Smooth muscle cell (in vitro differentiated cells): Measurements from ENCODE around the gene OXSM. TPM values are rescaled to one million over a fixed set of nuclear protein-coding genes. Genes with fewer than 3 reads are reported as not detected.

Experiments used
- DNase-seq: peaks from one replicate; lab custom pipeline; 2025; ENCODE audit not compliant: unreplicated experiment; lab: John Stamatoyannopoulos, UW
- H2AFZ ChIP-seq: fragments of 200-600 bp; sonication (generic); 2 replicates; pipeline ENCODE4 v1.6.0; 2016; ENCODE audit warnings: antibody characterized with exemption, low read depth, mild to moderate bottlenecking
- H3F3A ChIP-seq: fragments of 200-600 bp; sonication (generic); 2 replicates; pipeline ENCODE4 v1.6.0; 2017; ENCODE audit warnings: antibody characterized with exemption, low read depth
- H3K27ac ChIP-seq: fragments of 200-600 bp; sonication (generic); 2 replicates; pipeline ENCODE4 v1.5.1; 2016; ENCODE audit warnings: low read depth, mild to moderate bottlenecking
- H3K27me3 ChIP-seq: fragments of 200-600 bp; sonication (generic); 2 replicates; pipeline ENCODE4 v1.6.1; 2016; ENCODE audit warnings: low read depth, mild to moderate bottlenecking
- H3K36me3 ChIP-seq: fragments of 200-600 bp; sonication (generic); 2 replicates; pipeline ENCODE4 v1.5.1; 2016; ENCODE audit warnings: low read depth
- H3K4me1 ChIP-seq: fragments of 200-600 bp; sonication (generic); 2 replicates; pipeline ENCODE4 v1.5.1; 2016; ENCODE audit warnings: low read depth
- H3K4me2 ChIP-seq: fragments of 200-600 bp; sonication (generic); 2 replicates; pipeline ENCODE4 v1.6.0; 2016; ENCODE audit warnings: mild to moderate bottlenecking
- H3K4me3 ChIP-seq: fragments of 200-600 bp; sonication (generic); 2 replicates; pipeline ENCODE4 v1.5.1; 2016; ENCODE audit warnings: mild to moderate bottlenecking
- H3K79me2 ChIP-seq: fragments of 200-600 bp; sonication (generic); 2 replicates; pipeline ENCODE4 v1.6.0; 2016; ENCODE audit warnings: low read depth, mild to moderate bottlenecking
- H3K9ac ChIP-seq: fragments of 200-600 bp; sonication (generic); 2 replicates; pipeline ENCODE4 v1.6.0; 2016; ENCODE audit warnings: low read depth
- H3K9me3 ChIP-seq: fragments of 200-600 bp; sonication (generic); replicated peaks from 2 replicates; pipeline ENCODE4 v1.5.1; 2016; ENCODE audit warnings: low read depth
- H4K20me1 ChIP-seq: fragments of 200-600 bp; sonication (generic); 2 replicates; pipeline ENCODE4 v1.6.0; 2016; ENCODE audit warnings: low read depth
- CTCF ChIP-seq: fragments of 200-600 bp; sonication (generic); IDR thresholded peaks from 2 replicates; pipeline ENCODE4 v1.5.1; 2017; ENCODE audit warnings: borderline replicate concordance, mild to moderate bottlenecking, antibody characterized with exemption; ENCODE audit not compliant: insufficient read depth, poor library complexity, severe bottlenecking
- WGBS: methylation state at CpG from one replicate; pipeline ENCODE4 v1.1.7; 2016; ENCODE audit warnings: low lambda C conversion rate; 5-methylcytosine and 5-hydroxymethylcytosine counted together
- polyA plus RNA-seq: library from polyadenylated mRNA; unstranded; fragments of >200 nt; fragmentation: Nextera tagmentation; extraction: Ambion mirVana; gene quantifications from 2 replicates; pipeline ENCODE4 v1.2.1, GENCODE V29; 2016
- total RNA-seq: library from RNA; depleted of rRNA; stranded (reverse); fragments of >200 nt; gene quantifications from 2 replicates; pipeline ENCODE4 v1.2.3, GENCODE V29; 2014

Gene OXSM
- total and polyA plus RNA-seq, 2 experiments from 2014 or later = 7.3 to 9.9 TPM

- Histone ChIP-seq H3K79me2 (peaks cover 33% of the 10 kb centered on the region), H3K4me3 (peak overlapping the region; percentile 100), H3K9ac (no peak overlapping the region), H3K4me2 (peak overlapping the region; percentile 88), H3K4me1 (peaks cover 11% of the 10 kb centered on the region), H2AFZ (peak overlapping the region; percentile 70), H3K27ac (no peak overlapping the region), H3K36me3 (no peaks in the 10 kb centered on the region), H3K9me3 (no peaks in the 10 kb centered on the region), H4K20me1 (peaks cover 26% of the 10 kb centered on the region), H3F3A (no peaks in the 10 kb centered on the region), H3K27me3 (no peaks in the 10 kb centered on the region)
- 22% methylated on average over 34 of the region's 34 CpGs for WGBS
- no peak for TF ChIP-seq CTCF
- DNase-seq = no peak
These were observed 6.0 kb upstream of the OXSM start for GRCh38 chr3:25783661-25784512.

- Histone ChIP-seq H2AFZ (no peak overlapping the region), H3K4me2 (no peak overlapping the region), H3K9ac (no peak overlapping the region), H3K9me3 (no peaks in the 10 kb centered on the region), H3F3A (no peaks in the 10 kb centered on the region), H3K27me3 (no peaks in the 10 kb centered on the region), H3K4me3 (no peak overlapping the region), H3K79me2 (peaks cover 26% of the 10 kb centered on the region), H3K4me1 (peaks cover 11% of the 10 kb centered on the region), H3K27ac (no peak overlapping the region), H3K36me3 (no peaks in the 10 kb centered on the region), H4K20me1 (peaks cover 22% of the 10 kb centered on the region)
- 94% methylated on average over 1 of the region's 1 CpG for WGBS
- DNase-seq = no peak
- no peak for TF ChIP-seq CTCF
These were observed 4.9 kb upstream of the OXSM start for GRCh38 chr3:25784971-25785370.

- Histone ChIP-seq H4K20me1 (peaks cover 14% of the 10 kb centered on the region), H3K36me3 (no peaks in the 10 kb centered on the region), H3K9ac (no peak overlapping the region), H3K79me2 (peaks cover 17% of the 10 kb centered on the region), H3K27me3 (no peaks in the 10 kb centered on the region), H3K27ac (no peak overlapping the region), H3K4me1 (peaks cover 11% of the 10 kb centered on the region), H3K9me3 (no peaks in the 10 kb centered on the region), H2AFZ (no peak overlapping the region), H3K4me2 (no peak overlapping the region), H3F3A (no peaks in the 10 kb centered on the region), H3K4me3 (no peak overlapping the region)
- DNase-seq = no peak
- no peak for TF ChIP-seq CTCF
- WGBS = 93% methylated on average over 3 of the region's 3 CpGs
These were observed 4.1 kb upstream of the OXSM start for GRCh38 chr3:25785826-25786225.

- no peak for DNase-seq
- 97% methylated on average over 3 of the region's 3 CpGs for WGBS
These were observed 2.2 kb upstream of the OXSM start for GRCh38 chr3:25787689-25788088.

More at GRCh38 chr3:25787689-25788088, 2.2 kb upstream of the OXSM start:
- H4K20me1 ChIP-seq = no peaks in the 10 kb centered on the region
- no peaks in the 10 kb centered on the region for H3F3A ChIP-seq
- H3K4me2 ChIP-seq = no peak overlapping the region
- H3K4me1 ChIP-seq = no peaks in the 10 kb centered on the region
- H3K27me3 ChIP-seq = no peaks in the 10 kb centered on the region
- no peak for TF ChIP-seq CTCF
- H3K36me3 ChIP-seq = no peaks in the 10 kb centered on the region
- no peaks in the 10 kb centered on the region for H3K79me2 ChIP-seq
- H3K27ac ChIP-seq = no peak overlapping the region
- H3K4me3 ChIP-seq = no peak overlapping the region
- H3K9me3 ChIP-seq = no peaks in the 10 kb centered on the region
- no peak overlapping the region for H3K9ac ChIP-seq
- no peak overlapping the region for H2AFZ ChIP-seq
